HepG2 (cell line): ENCODE measurements around the gene PCGF2.

ENCODE experiments used
- ATF7 ChIP-seq, 2 experiments: fragments of 450-650 bp in 1 of 2; sonication (generic) in 1 of 2; formaldehyde crosslinking in 1 of 2; IDR thresholded peaks; 2 replicates each; pipeline versions ENCODE4 v1.4.0 to v1.6.1; 2016 to 2020; ENCODE audit warnings: antibody characterized with exemption in 1 of 2, mild to moderate bottlenecking in 1 of 2, missing genetic modification reagents in 1 of 2
- TF ChIP-seq, protein P1 (sequence below): sonication (generic); formaldehyde crosslinking; IDR thresholded peaks from 2 replicates; pipeline ENCODE4 v1.4.0; 2020; ENCODE audit warnings: missing genetic modification reagents, borderline replicate concordance

GRCh38 chr17:38729886-38730525 is 18.1 kb downstream of the PCGF2 start, which contains the start of gene CISD3:
- TF ChIP-seq ATF7 (IDR thresholded peaks at IDR 0.05): no peak
- TF ChIP-seq ATF7 (CRISPR knock-in tag; IDR thresholded peaks at IDR 0.05): no peak
- TF ChIP-seq, protein P1, sequence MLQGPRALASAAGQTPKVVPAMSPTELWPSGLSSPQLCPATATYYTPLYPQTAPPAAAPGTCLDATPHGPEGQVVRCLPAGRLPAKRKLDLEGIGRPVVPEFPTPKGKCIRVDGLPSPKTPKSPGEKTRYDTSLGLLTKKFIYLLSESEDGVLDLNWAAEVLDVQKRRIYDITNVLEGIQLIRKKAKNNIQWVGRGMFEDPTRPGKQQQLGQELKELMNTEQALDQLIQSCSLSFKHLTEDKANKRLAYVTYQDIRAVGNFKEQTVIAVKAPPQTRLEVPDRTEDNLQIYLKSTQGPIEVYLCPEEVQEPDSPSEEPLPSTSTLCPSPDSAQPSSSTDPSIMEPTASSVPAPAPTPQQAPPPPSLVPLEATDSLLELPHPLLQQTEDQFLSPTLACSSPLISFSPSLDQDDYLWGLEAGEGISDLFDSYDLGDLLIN (CRISPR knock-in tag): no peak
